ENCODE measurements around the gene PTPRM. TPM values are rescaled to one million over a fixed set of nuclear protein-coding genes. Genes with fewer than 3 reads are reported as not detected.

PTPRM gene
- polyA plus RNA-seq, 1 donor (not counting 4 experiments of a cell fraction or from before 2014, with no cell fraction given), result 54.5 TPM

DNA sequence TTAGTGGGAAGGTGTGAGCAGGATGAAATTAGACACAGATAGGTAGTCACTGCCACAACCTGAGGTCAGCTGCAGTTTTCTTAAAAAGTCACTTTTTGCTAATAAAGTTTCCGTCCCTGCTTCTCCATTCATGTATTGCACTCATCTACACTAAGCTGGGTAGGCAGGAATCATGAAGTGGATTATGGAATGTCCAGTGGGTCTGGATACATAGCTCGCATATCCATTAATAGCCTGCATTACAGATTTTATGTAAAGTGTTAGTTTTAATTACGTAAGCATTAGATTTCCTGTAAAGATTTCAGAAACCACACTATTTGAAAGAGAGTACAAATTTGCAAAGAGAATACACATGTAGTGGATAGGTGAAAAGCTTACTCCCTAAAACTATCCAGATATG lies 30.4 kb downstream of the PTPRM start:
- no peak overlapping the region for H3K4me3 ChIP-seq (ENCODE audit: control insufficient read depth in 2 of 3, extremely low read depth in 1 of 3, insufficient read depth in 2 of 3, low read depth in 1 of 3, low read length in 3 of 3)
- H3K4me1 ChIP-seq (ENCODE audit: control insufficient read depth, extremely low read depth, insufficient read depth, low read length), result no peaks in the 10 kb centered on the region
- TF ChIP-seq CTCF (optimal IDR thresholded peaks at IDR 0.05 in 1 of 3, IDR thresholded peaks at IDR 0.05 in 1 of 3, conservative IDR thresholded peaks at IDR 0.05 in 1 of 3; ENCODE audit: extremely low read depth in 1 of 3, insufficient read depth in 2 of 3, low read length in 3 of 3) (no peak), EZH2 (IDR thresholded peaks at IDR 0.05; ENCODE audit: low read length) (no peak)
- FAIRE-seq (no peak), DNase-seq (ENCODE audit: low read depth, low spot score) (no peak)
- no peak overlapping the region for H3K27ac ChIP-seq (ENCODE audit: control insufficient read depth, insufficient read depth, low read length)
- no peak overlapping the region for H3K4me2 ChIP-seq (ENCODE audit: control insufficient read depth, extremely low read depth, insufficient read depth, low read depth, low read length)
- H3K9me3 ChIP-seq (ENCODE audit: control insufficient read depth, low read depth, low read length), result no peaks in the 10 kb centered on the region
- dilution Hi-C loops (cut with MboI; ENCODE audit: extremely low pct_ligation_motif_present, low sequenced_read_pairs), result no loop called here
- H3K36me3 ChIP-seq (ENCODE audit: control insufficient read depth in 2 of 2, extremely low read depth in 1 of 2, insufficient read depth in 2 of 2, low read length in 2 of 2), result no peaks in the 10 kb centered on the region
- H4K20me1 ChIP-seq (ENCODE audit: control insufficient read depth, extremely low read depth, insufficient read depth, low read length), result peaks cover 2% of the 10 kb centered on the region
- no peak overlapping the region for H2AFZ ChIP-seq (ENCODE audit: control insufficient read depth, low read length)
- no peaks in the 10 kb centered on the region for H3K27me3 ChIP-seq (ENCODE audit: control insufficient read depth, extremely low read depth, insufficient read depth, low read length)
- peaks cover 4% of the 10 kb centered on the region for H3K79me2 ChIP-seq (ENCODE audit: control insufficient read depth, insufficient read depth, low read length)
- no peaks in the 10 kb centered on the region for H3K9me1 ChIP-seq (ENCODE audit: control insufficient read depth, extremely low read depth, insufficient read depth, low read length)
- no peak overlapping the region for H3K9ac ChIP-seq (ENCODE audit: control insufficient read depth, extremely low read depth, insufficient read depth, low read length)

DNA sequence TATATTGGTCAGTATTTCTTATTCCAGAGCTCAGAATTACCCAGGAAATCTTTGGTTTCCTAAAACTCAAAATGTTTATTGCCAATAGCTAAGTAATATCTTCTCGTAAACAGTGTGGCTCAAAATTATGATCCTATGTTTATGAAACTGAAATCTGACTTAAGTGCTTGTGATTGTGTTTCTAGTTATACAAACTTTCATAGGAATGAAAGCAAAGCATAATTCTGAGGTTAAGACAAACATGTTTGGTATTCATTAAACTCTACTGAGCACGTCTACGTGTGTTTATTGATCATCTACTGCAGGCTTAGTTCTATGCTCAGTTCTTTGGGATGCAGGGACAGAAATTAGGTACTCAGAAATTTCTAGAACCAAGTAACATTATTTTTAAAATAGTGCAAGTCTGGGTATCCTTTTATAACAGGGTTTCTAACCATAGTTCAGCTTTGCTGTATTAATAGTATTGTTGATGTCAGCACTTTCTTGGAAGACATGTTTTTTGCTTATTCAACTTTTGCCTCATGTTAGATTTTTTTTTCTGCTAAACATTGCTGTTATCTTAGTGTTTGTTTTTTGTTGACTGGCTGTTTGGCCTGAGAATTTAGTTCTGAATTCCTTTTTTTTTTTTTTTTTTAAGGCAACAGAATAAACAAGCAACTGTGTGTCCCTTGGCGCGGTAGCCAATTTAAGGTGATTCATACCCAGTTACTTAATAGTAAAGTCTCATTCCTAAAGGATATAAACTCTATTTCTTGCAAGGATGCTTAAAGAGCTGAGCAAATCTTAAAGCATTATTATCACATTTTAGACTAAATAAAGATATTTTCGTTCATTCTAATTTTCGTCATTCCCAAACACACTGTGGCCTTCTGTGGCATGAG lies 31.3 kb downstream of the PTPRM start:
- no peaks in the 10 kb centered on the region for H3K27me3 ChIP-seq (ENCODE audit: control insufficient read depth, extremely low read depth, insufficient read depth, low read length)
- H3K4me2 ChIP-seq (ENCODE audit: control insufficient read depth, extremely low read depth, insufficient read depth, low read depth, low read length), result no peak overlapping the region
- peaks cover 2% of the 10 kb centered on the region for H4K20me1 ChIP-seq (ENCODE audit: control insufficient read depth, extremely low read depth, insufficient read depth, low read length)
- no peak overlapping the region for H3K9ac ChIP-seq (ENCODE audit: control insufficient read depth, extremely low read depth, insufficient read depth, low read length)
- no peak overlapping the region for H2AFZ ChIP-seq (ENCODE audit: control insufficient read depth, low read length)
- H3K79me2 ChIP-seq (ENCODE audit: control insufficient read depth, insufficient read depth, low read length), result peaks cover 6% of the 10 kb centered on the region
- no peak for TF ChIP-seq CTCF (optimal IDR thresholded peaks at IDR 0.05 in 1 of 3, IDR thresholded peaks at IDR 0.05 in 1 of 3, conservative IDR thresholded peaks at IDR 0.05 in 1 of 3; ENCODE audit: extremely low read depth in 1 of 3, insufficient read depth in 2 of 3, low read length in 3 of 3)
- TF ChIP-seq EZH2 (IDR thresholded peaks at IDR 0.05; ENCODE audit: low read length), result no peak
- dilution Hi-C loops (cut with MboI; ENCODE audit: extremely low pct_ligation_motif_present, low sequenced_read_pairs), result no loop called here
- no peak overlapping the region for H3K4me3 ChIP-seq (ENCODE audit: control insufficient read depth in 2 of 3, extremely low read depth in 1 of 3, insufficient read depth in 2 of 3, low read depth in 1 of 3, low read length in 3 of 3)
- H3K36me3 ChIP-seq (ENCODE audit: control insufficient read depth in 2 of 2, extremely low read depth in 1 of 2, insufficient read depth in 2 of 2, low read length in 2 of 2), result no peaks in the 10 kb centered on the region
- H3K9me1 ChIP-seq (ENCODE audit: control insufficient read depth, extremely low read depth, insufficient read depth, low read length), result no peaks in the 10 kb centered on the region
- FAIRE-seq, result no peak
- no peaks in the 10 kb centered on the region for H3K4me1 ChIP-seq (ENCODE audit: control insufficient read depth, extremely low read depth, insufficient read depth, low read length)
- DNase-seq (ENCODE audit: low read depth, low spot score), result no peak
- H3K27ac ChIP-seq (ENCODE audit: control insufficient read depth, insufficient read depth, low read length), result no peak overlapping the region
- no peaks in the 10 kb centered on the region for H3K9me3 ChIP-seq (ENCODE audit: control insufficient read depth, low read depth, low read length)
